CD14-positive monocyte (primary cell): Measurements from ENCODE around the gene RRM1. TPM values are rescaled to one million over a fixed set of nuclear protein-coding genes. Genes with fewer than 3 reads are reported as not detected.
A peak's percentile ranks its signal among the peaks of the same experiment; 100 is the strongest.

ENCODE experiments used
- DNase-seq, 3 donors: peaks; one replicate each; pipeline ENCODE4 v3.0.0-alpha.2; 2011 to 2022
- H2AFZ ChIP-seq: 2 replicates; pipeline ENCODE4 v1.6.0; 2012; ENCODE audit warnings: mild to moderate bottlenecking, low read depth, low read length, inconsistent platforms; ENCODE audit not compliant: insufficient read depth, poor library complexity, severe bottlenecking
- H3K27ac ChIP-seq, 2 donors: 1 replicate in 1 of 2; 2 replicates in 1 of 2; pipeline ENCODE4 v1.5.1; 2012 to 2013; ENCODE audit warnings: low read length in 2 of 2, control low read depth in 1 of 2, inconsistent platforms in 1 of 2, low read depth in 1 of 2, mild to moderate bottlenecking in 1 of 2
- H3K27me3 ChIP-seq, 2 donors: one replicate each; pipeline versions ENCODE4 v1.6.0 to v1.6.1; 2011 to 2013; ENCODE audit warnings: low read length in 2 of 2; ENCODE audit not compliant: control insufficient read depth in 2 of 2, insufficient read depth in 2 of 2
- H3K36me3 ChIP-seq, 2 donors: replicated peaks in 1 of 2; 1 replicate in 1 of 2; 2 replicates in 1 of 2; pipeline versions ENCODE4 v1.5.1 to v1.6.1; 2012 to 2013; ENCODE audit warnings: low read length in 2 of 2, control low read depth in 1 of 2, inconsistent platforms in 1 of 2, mild to moderate bottlenecking in 1 of 2; ENCODE audit not compliant: insufficient read depth in 2 of 2, control insufficient read depth in 1 of 2
- H3K4me1 ChIP-seq, 2 donors: 1 replicate in 1 of 2; 2 replicates in 1 of 2; pipeline versions ENCODE4 v1.5.1 to v1.6.1; 2012 to 2013; ENCODE audit warnings: low read length in 2 of 2, control low read depth in 1 of 2, inconsistent platforms in 1 of 2, mild to moderate bottlenecking in 1 of 2, moderate library complexity in 1 of 2; ENCODE audit not compliant: insufficient read depth in 2 of 2, control insufficient read depth in 1 of 2
- H3K4me2 ChIP-seq: replicated peaks from 2 replicates; pipeline ENCODE3; 2012; ENCODE audit warnings: low read length, moderate library complexity, mild to moderate bottlenecking; ENCODE audit not compliant: poor library complexity, severe bottlenecking; ENCODE audit errors: extremely low read depth
- H3K4me3 ChIP-seq, 3 experiments: fragments of 200-600 bp in 1 of 3; sonication (generic) in 1 of 3; replicated peaks in 1 of 3; 1 replicate in 2 of 3; 2 replicates in 1 of 3; pipeline ENCODE4 v1.5.1; 2011 to 2013; ENCODE audit warnings: low read length in 3 of 3, mild to moderate bottlenecking in 3 of 3, control low read depth in 2 of 3, low read depth in 2 of 3, inconsistent platforms in 1 of 3, moderate library complexity in 1 of 3
- H3K79me2 ChIP-seq: 2 replicates; pipeline ENCODE4 v1.6.0; 2012; ENCODE audit warnings: mild to moderate bottlenecking, control low read depth, inconsistent platforms, low read length, moderate library complexity; ENCODE audit not compliant: insufficient read depth
- H3K9ac ChIP-seq: 2 replicates; pipeline ENCODE4 v1.6.0; 2017; ENCODE audit warnings: low read length, mild to moderate bottlenecking; ENCODE audit not compliant: insufficient read depth, poor library complexity, severe bottlenecking
- H3K9me3 ChIP-seq, 2 donors: replicated peaks in 1 of 2; 1 replicate in 1 of 2; 2 replicates in 1 of 2; pipeline versions ENCODE4 v1.5.1 to v1.6.1; 2012 to 2013; ENCODE audit warnings: low read length in 2 of 2, control low read depth in 1 of 2; ENCODE audit not compliant: control insufficient read depth in 1 of 2, insufficient read depth in 1 of 2
- H4K20me1 ChIP-seq: 2 replicates; pipeline ENCODE4 v1.6.0; 2012; ENCODE audit warnings: mild to moderate bottlenecking, low read length, control low read depth, moderate library complexity; ENCODE audit not compliant: insufficient read depth
- H3K27ac Mint-ChIP-seq, 7 donors: one replicate each; pipeline ENCODE4 v1.8.0; 2020; ENCODE audit warnings: mild to moderate bottlenecking in 7 of 7, mixed read lengths in 7 of 7, moderate library complexity in 6 of 7, inconsistent platforms in 2 of 7
- H3K27me3 Mint-ChIP-seq, 3 donors: one replicate each; pipeline ENCODE4 v1.8.0; 2021 to 2022; ENCODE audit warnings: low read depth in 3 of 3, mild to moderate bottlenecking in 3 of 3, mixed read lengths in 3 of 3, moderate library complexity in 3 of 3, inconsistent platforms in 1 of 3
- H3K36me3 Mint-ChIP-seq, 2 donors: one replicate each; pipeline ENCODE4 v1.8.0; 2020; ENCODE audit warnings: mixed read lengths in 2 of 2, inconsistent platforms in 1 of 2, mild to moderate bottlenecking in 1 of 2
- H3K4me1 Mint-ChIP-seq: one replicate; pipeline ENCODE4 v1.8.0; 2020; ENCODE audit warnings: mild to moderate bottlenecking, mixed read lengths
- H3K4me3 Mint-ChIP-seq, 2 donors: one replicate each; pipeline ENCODE4 v1.8.0; 2020; ENCODE audit warnings: mild to moderate bottlenecking in 2 of 2, mixed read lengths in 2 of 2, moderate library complexity in 1 of 2
- H3K9me3 Mint-ChIP-seq, 7 donors: one replicate each; pipeline ENCODE4 v1.8.0; 2020 to 2022; ENCODE audit warnings: mixed read lengths in 7 of 7, mild to moderate bottlenecking in 6 of 7, moderate library complexity in 6 of 7, inconsistent platforms in 2 of 7
- CTCF ChIP-seq: fragments of 200-600 bp; IDR thresholded peaks from one replicate; pipeline ENCODE4 v1.8.0; 2022; ENCODE audit warnings: antibody characterized with exemption, mild to moderate bottlenecking
- WGBS: methylation state at CpG from one replicate; pipeline ENCODE4 v1.1.5; 2013; ENCODE audit warnings: missing lambda C conversion rate; ENCODE audit not compliant: insufficient coverage; 5-methylcytosine and 5-hydroxymethylcytosine counted together
- intact Hi-C, 2 donors: fragments of 100-400 bp; cut with micrococcal nuclease; formaldehyde crosslinking; loops; one replicate each; pipeline versions ENCODE4 v1.15.0 to v1.15.1; 2023
- polyA plus RNA-seq, 3 donors: library from polyadenylated mRNA; depleted of rRNA in 1 of 3; unstranded in 2 of 3; stranded (reverse) in 1 of 3; fragments of 300-500 nt in 2 of 3; fragments of >200 nt in 1 of 3; fragmentation: Illumina TruSeq in 2 of 3; gene quantifications; 1 replicate in 2 of 3; 2 replicates in 1 of 3; pipeline ENCODE4 v1.2.3, GENCODE V29; 2012 to 2021

The RRM1 gene
- polyA plus RNA-seq, 3 donors = 5.4 to 16.1 (median 11.5) TPM

GRCh38 chr11:4178813-4179662 is 84.4 kb downstream of the RRM1 start:
- Histone ChIP-seq H3K9me3 (no peaks in the 10 kb centered on the region), H3K79me2 (no peaks in the 10 kb centered on the region), H2AFZ (no peak overlapping the region), H3K9ac (no peak overlapping the region), H3K4me3 (no peak overlapping the region), H3K36me3 (no peaks in the 10 kb centered on the region), H3K27me3 (no peaks in the 10 kb centered on the region), H3K4me1 (no peaks in the 10 kb centered on the region), H4K20me1 (no peaks in the 10 kb centered on the region), H3K4me2 (no peak overlapping the region), H3K27ac (no peak overlapping the region)
- WGBS = 67% methylated on average over 3 of the region's 3 CpGs
- intact Hi-C loops = no loop called here
- Mint-ChIP-seq H3K4me3 (no peak overlapping the region), H3K27ac (no peak overlapping the region), H3K36me3 (no peaks in the 10 kb centered on the region), H3K27me3 (peaks cover 0 to 4% (median 1%) of the 10 kb centered on the region in 3 donors), H3K9me3 (peaks cover 0 to 2% (median 0%) of the 10 kb centered on the region in 7 donors), H3K4me1 (no peaks in the 10 kb centered on the region)
- TF ChIP-seq CTCF = no peak
- no peak for DNase-seq

GRCh38 chr11:4180441-4181183 is 86.0 kb downstream of the RRM1 start:
- peaks cover 0 to 2% (median 0%) of the 10 kb centered on the region in 7 donors for H3K9me3 Mint-ChIP-seq
- Histone ChIP-seq H2AFZ (no peak overlapping the region), H3K9me3 (no peaks in the 10 kb centered on the region), H3K4me1 (no peaks in the 10 kb centered on the region), H3K9ac (no peak overlapping the region), H4K20me1 (no peaks in the 10 kb centered on the region), H3K4me3 (no peak overlapping the region), H3K79me2 (no peaks in the 10 kb centered on the region), H3K27ac (no peak overlapping the region), H3K4me2 (no peak overlapping the region), H3K27me3 (no peaks in the 10 kb centered on the region), H3K36me3 (no peaks in the 10 kb centered on the region)
- WGBS = 86% methylated on average over 3 of the region's 5 CpGs
- intact Hi-C loops = loop anchor here in 1 of 2 donors (10.0 kb wide), 1 partner anchor 454 kb away; the partner anchor contains the start of gene OR51D1
- no peaks in the 10 kb centered on the region for H3K4me1 Mint-ChIP-seq
- peaks cover 0 to 4% (median 1%) of the 10 kb centered on the region in 3 donors for H3K27me3 Mint-ChIP-seq
- no peaks in the 10 kb centered on the region for H3K36me3 Mint-ChIP-seq
- H3K4me3 Mint-ChIP-seq = no peak overlapping the region
- H3K27ac Mint-ChIP-seq = peak overlapping the region in 1 of 7 donors; percentile 36
- TF ChIP-seq CTCF = no peak
- DNase-seq = no peak
